HG03064 (cell line): Measurements from ENCODE around the gene GALNT14.

ENCODE experiments used
- ATAC-seq: cut with Tn5 transposase; IDR thresholded peaks from one replicate; pipeline ENCODE4 v1.9.1; 2021; ENCODE audit warnings: low read depth; ENCODE audit not compliant: unreplicated experiment

Gene GALNT14

GRCh38 chr2:30984148-30984547 lies 154.1 kb downstream of the GALNT14 start:
- ATAC-seq = no peak

GRCh38 chr2:30981510-30981909 lies 156.7 kb downstream of the GALNT14 start:
- ATAC-seq = no peak

- ATAC-seq = no peak
These were observed 157.1 kb downstream of the GALNT14 start for GRCh38 chr2:30981096-30981495.

- ATAC-seq = no peak
These were observed 158.4 kb downstream of the GALNT14 start for GRCh38 chr2:30979822-30980245.

- no peak for ATAC-seq
These were observed 159.4 kb downstream of the GALNT14 start for GRCh38 chr2:30978854-30979253.

GRCh38 chr2:30978044-30978443 lies 160.2 kb downstream of the GALNT14 start:
- ATAC-seq = no peak

- no peak for ATAC-seq
These were observed 163.1 kb downstream of the GALNT14 start for GRCh38 chr2:30975156-30975555.

- no peak for ATAC-seq
These were observed 163.7 kb downstream of the GALNT14 start for GRCh38 chr2:30974554-30974953.

- no peak for ATAC-seq
These were observed 164.1 kb downstream of the GALNT14 start for GRCh38 chr2:30974092-30974491.

GRCh38 chr2:30971231-30972025 lies 166.8 kb downstream of the GALNT14 start:
- ATAC-seq = no peak

- no peak for ATAC-seq
These were observed 169.4 kb downstream of the GALNT14 start for GRCh38 chr2:30968660-30969397.

GRCh38 chr2:30966786-30967185 lies 171.5 kb downstream of the GALNT14 start:
- ATAC-seq = no peak

- ATAC-seq = no peak
These were observed 173.2 kb downstream of the GALNT14 start for GRCh38 chr2:30965022-30965531.

GRCh38 chr2:30964334-30965005 lies 173.8 kb downstream of the GALNT14 start:
- ATAC-seq = no peak

GRCh38 chr2:30963184-30963583 lies 175.1 kb downstream of the GALNT14 start:
- ATAC-seq = no peak

GRCh38 chr2:30960213-30960612 lies 178.0 kb downstream of the GALNT14 start:
- no peak for ATAC-seq

- no peak for ATAC-seq
These were observed 178.6 kb downstream of the GALNT14 start for GRCh38 chr2:30959653-30960052.

- no peak for ATAC-seq
These were observed 179.3 kb downstream of the GALNT14 start for GRCh38 chr2:30958918-30959265.

- no peak for ATAC-seq
These were observed 179.9 kb downstream of the GALNT14 start for GRCh38 chr2:30958193-30958917.

GRCh38 chr2:30957591-30957990 lies 180.6 kb downstream of the GALNT14 start:
- no peak for ATAC-seq

- no peak for ATAC-seq
These were observed 181.2 kb downstream of the GALNT14 start for GRCh38 chr2:30956995-30957394.
